Immature natural killer cell (primary cell): ENCODE data around the gene LIPC. TPM values are rescaled to one million over a fixed set of nuclear protein-coding genes. Genes with fewer than 3 reads are reported as not detected.

Experiments
- DNase-seq, 3 donors: peaks; one replicate each; pipeline ENCODE4 v3.0.0; 2022; ENCODE audit warnings: mixed read lengths in 1 of 3
- H3K27ac Mint-ChIP-seq, 6 donors: one replicate each; pipeline ENCODE4 v1.8.0; 2020; ENCODE audit warnings: mixed read lengths in 6 of 6, mild to moderate bottlenecking in 5 of 6, inconsistent platforms in 4 of 6, moderate library complexity in 3 of 6
- H3K27me3 Mint-ChIP-seq, 3 donors: one replicate each; pipeline ENCODE4 v1.8.0; 2020 to 2021; ENCODE audit warnings: low read depth in 3 of 3, mild to moderate bottlenecking in 3 of 3, mixed read lengths in 3 of 3, moderate library complexity in 3 of 3, inconsistent platforms in 1 of 3
- H3K36me3 Mint-ChIP-seq, 3 donors: one replicate each; pipeline ENCODE4 v1.8.0; 2020; ENCODE audit warnings: mixed read lengths in 3 of 3, inconsistent platforms in 2 of 3, mild to moderate bottlenecking in 2 of 3
- H3K4me1 Mint-ChIP-seq, 2 donors: one replicate each; pipeline ENCODE4 v1.8.0; 2020; ENCODE audit warnings: inconsistent platforms in 2 of 2, mild to moderate bottlenecking in 2 of 2, mixed read lengths in 2 of 2, moderate library complexity in 1 of 2
- H3K4me3 Mint-ChIP-seq, 5 donors: one replicate each; pipeline ENCODE4 v1.8.0; 2020; ENCODE audit warnings: mild to moderate bottlenecking in 5 of 5, mixed read lengths in 5 of 5, inconsistent platforms in 3 of 5, moderate library complexity in 3 of 5
- H3K9me3 Mint-ChIP-seq, 6 donors: one replicate each; pipeline ENCODE4 v1.8.0; 2020; ENCODE audit warnings: mild to moderate bottlenecking in 6 of 6, mixed read lengths in 6 of 6, inconsistent platforms in 4 of 6, moderate library complexity in 3 of 6
- polyA plus RNA-seq, 3 donors: library from polyadenylated mRNA; unstranded; fragments of 300-500 nt; fragmentation: Illumina TruSeq; gene quantifications; one replicate each; pipeline ENCODE4 v1.2.3, GENCODE V29; 2021

LIPC gene
- polyA plus RNA-seq, 3 donors from 2014 or later, result 2.4 to 6.8 (median 2.8) TPM

- DNase-seq, result no peak
- H3K9me3 Mint-ChIP-seq, result no peaks in the 10 kb centered on the region
- H3K36me3 Mint-ChIP-seq, result peaks cover 0 to 13% (median 0%) of the 10 kb centered on the region in 3 donors
- peak overlapping the region in 1 of 5 donors; percentile 19 for H3K4me3 Mint-ChIP-seq
- peaks cover 62 to 77% of the 10 kb centered on the region in 2 donors for H3K4me1 Mint-ChIP-seq
- H3K27me3 Mint-ChIP-seq, result peaks cover 0 to 3% (median 0%) of the 10 kb centered on the region in 3 donors
- H3K27ac Mint-ChIP-seq, result no peak overlapping the region
Measured at GRCh38 chr15:58459560-58459959, 27.8 kb downstream of the LIPC start.

- DNase-seq, result no peak
- Mint-ChIP-seq H3K27ac (peak overlapping the region; percentile 14 to 80 (median 48)), H3K4me3 (peak overlapping the region in 3 of 5 donors; percentile 11 to 68 (median 64)), H3K27me3 (peaks cover 0 to 3% (median 0%) of the 10 kb centered on the region in 3 donors), H3K9me3 (no peaks in the 10 kb centered on the region), H3K36me3 (peaks cover 0 to 10% (median 3%) of the 10 kb centered on the region in 3 donors), H3K4me1 (peaks cover 62 to 70% of the 10 kb centered on the region in 2 donors)
Measured at GRCh38 chr15:58460116-58460790, 28.5 kb downstream of the LIPC start.

- Mint-ChIP-seq H3K27me3 (peaks cover 0 to 3% (median 0%) of the 10 kb centered on the region in 3 donors), H3K4me1 (peaks cover 62 to 74% of the 10 kb centered on the region in 2 donors), H3K36me3 (peaks cover 4 to 9% (median 7%) of the 10 kb centered on the region in 3 donors), H3K4me3 (peak overlapping the region; percentile 11 to 68 (median 50)), H3K27ac (peak overlapping the region; percentile 14 to 80 (median 62)), H3K9me3 (no peaks in the 10 kb centered on the region)
- DNase-seq, result peak; percentile 52 to 59 (median 58)
Measured at GRCh38 chr15:58460872-58461271, 29.1 kb downstream of the LIPC start.

- peaks cover 0 to 2% (median 0%) of the 10 kb centered on the region in 3 donors for H3K27me3 Mint-ChIP-seq
- DNase-seq, result no peak
- H3K4me1 Mint-ChIP-seq, result peaks cover 58 to 71% of the 10 kb centered on the region in 2 donors
Measured at GRCh38 chr15:58462547-58462946, 30.8 kb downstream of the LIPC start.

GRCh38 chr15:58462973-58463663 is 31.3 kb downstream of the LIPC start:
- Mint-ChIP-seq H3K4me1 (peaks cover 52 to 65% of the 10 kb centered on the region in 2 donors), H3K9me3 (no peaks in the 10 kb centered on the region), H3K4me3 (no peak overlapping the region), H3K27ac (peak overlapping the region in 4 of 6 donors; percentile 16 to 65 (median 46)), H3K27me3 (peaks cover 0 to 2% (median 0%) of the 10 kb centered on the region in 3 donors), H3K36me3 (peaks cover 4 to 7% (median 5%) of the 10 kb centered on the region in 3 donors)
- DNase-seq, result no peak

More at GRCh38 chr15:58462547-58462946, 30.8 kb downstream of the LIPC start:
- H3K27ac Mint-ChIP-seq, result peak overlapping the region; percentile 6 to 65 (median 40)
- H3K4me3 Mint-ChIP-seq, result no peak overlapping the region
- H3K36me3 Mint-ChIP-seq, result peaks cover 4 to 7% (median 5%) of the 10 kb centered on the region in 3 donors
- no peaks in the 10 kb centered on the region for H3K9me3 Mint-ChIP-seq

- H3K4me3 Mint-ChIP-seq, result no peak overlapping the region
- no peak for DNase-seq
- H3K9me3 Mint-ChIP-seq, result no peaks in the 10 kb centered on the region
- H3K27me3 Mint-ChIP-seq, result peaks cover 0 to 3% (median 0%) of the 10 kb centered on the region in 3 donors
- H3K4me1 Mint-ChIP-seq, result peaks cover 43 to 56% of the 10 kb centered on the region in 2 donors
- H3K36me3 Mint-ChIP-seq, result peaks cover 4 to 7% (median 5%) of the 10 kb centered on the region in 3 donors
- H3K27ac Mint-ChIP-seq, result peak overlapping the region in 5 of 6 donors; percentile 10 to 65 (median 55)
Measured at GRCh38 chr15:58463815-58464650, 32.2 kb downstream of the LIPC start.

- Mint-ChIP-seq H3K36me3 (peaks cover 4 to 7% (median 5%) of the 10 kb centered on the region in 3 donors), H3K27ac (peak overlapping the region in 2 of 6 donors; percentile 49 to 69), H3K9me3 (no peaks in the 10 kb centered on the region), H3K27me3 (peaks cover 0 to 4% (median 0%) of the 10 kb centered on the region in 3 donors), H3K4me3 (no peak overlapping the region), H3K4me1 (peaks cover 38 to 45% of the 10 kb centered on the region in 2 donors)
- DNase-seq, result no peak
Measured at GRCh38 chr15:58465070-58465469, 33.3 kb downstream of the LIPC start.

GRCh38 chr15:58465866-58466517 is 34.2 kb downstream of the LIPC start:
- H3K27me3 Mint-ChIP-seq, result peaks cover 0 to 4% (median 0%) of the 10 kb centered on the region in 3 donors
- H3K4me3 Mint-ChIP-seq, result no peak overlapping the region
- no peak for DNase-seq
- H3K27ac Mint-ChIP-seq, result no peak overlapping the region
- H3K9me3 Mint-ChIP-seq, result no peaks in the 10 kb centered on the region
- peaks cover 4 to 7% (median 5%) of the 10 kb centered on the region in 3 donors for H3K36me3 Mint-ChIP-seq
- peaks cover 31 to 41% of the 10 kb centered on the region in 2 donors for H3K4me1 Mint-ChIP-seq

GRCh38 chr15:58466566-58466965 is 34.8 kb downstream of the LIPC start:
- Mint-ChIP-seq H3K4me3 (no peak overlapping the region), H3K36me3 (peaks cover 4 to 7% (median 5%) of the 10 kb centered on the region in 3 donors), H3K4me1 (peaks cover 32 to 39% of the 10 kb centered on the region in 2 donors), H3K27ac (peak overlapping the region in 1 of 6 donors; percentile 7), H3K9me3 (no peaks in the 10 kb centered on the region), H3K27me3 (peaks cover 0 to 4% (median 2%) of the 10 kb centered on the region in 3 donors)
- DNase-seq, result no peak

GRCh38 chr15:58467121-58467721 is 35.4 kb downstream of the LIPC start:
- H3K9me3 Mint-ChIP-seq, result no peaks in the 10 kb centered on the region
- peaks cover 31 to 37% of the 10 kb centered on the region in 2 donors for H3K4me1 Mint-ChIP-seq
- DNase-seq, result no peak
- peaks cover 0 to 4% (median 2%) of the 10 kb centered on the region in 3 donors for H3K27me3 Mint-ChIP-seq
- H3K27ac Mint-ChIP-seq, result no peak overlapping the region
- H3K4me3 Mint-ChIP-seq, result no peak overlapping the region
- H3K36me3 Mint-ChIP-seq, result peaks cover 4 to 7% (median 5%) of the 10 kb centered on the region in 3 donors

GRCh38 chr15:58467722-58468423 is 36.1 kb downstream of the LIPC start:
- Mint-ChIP-seq H3K4me1 (peaks cover 34 to 37% of the 10 kb centered on the region in 2 donors), H3K4me3 (no peak overlapping the region), H3K27ac (peak overlapping the region in 1 of 6 donors; percentile 12), H3K9me3 (no peaks in the 10 kb centered on the region), H3K27me3 (peaks cover 0 to 4% (median 2%) of the 10 kb centered on the region in 3 donors), H3K36me3 (peaks cover 4 to 7% (median 5%) of the 10 kb centered on the region in 3 donors)
- no peak for DNase-seq
